ENCODE measurements around the gene CACNA2D2. TPM values are rescaled to one million over a fixed set of nuclear protein-coding genes. Genes with fewer than 3 reads are reported as not detected.

Gene CACNA2D2
- total RNA-seq, 2 experiments from 2014 or later, result 0.45 to 0.55 TPM

DNA sequence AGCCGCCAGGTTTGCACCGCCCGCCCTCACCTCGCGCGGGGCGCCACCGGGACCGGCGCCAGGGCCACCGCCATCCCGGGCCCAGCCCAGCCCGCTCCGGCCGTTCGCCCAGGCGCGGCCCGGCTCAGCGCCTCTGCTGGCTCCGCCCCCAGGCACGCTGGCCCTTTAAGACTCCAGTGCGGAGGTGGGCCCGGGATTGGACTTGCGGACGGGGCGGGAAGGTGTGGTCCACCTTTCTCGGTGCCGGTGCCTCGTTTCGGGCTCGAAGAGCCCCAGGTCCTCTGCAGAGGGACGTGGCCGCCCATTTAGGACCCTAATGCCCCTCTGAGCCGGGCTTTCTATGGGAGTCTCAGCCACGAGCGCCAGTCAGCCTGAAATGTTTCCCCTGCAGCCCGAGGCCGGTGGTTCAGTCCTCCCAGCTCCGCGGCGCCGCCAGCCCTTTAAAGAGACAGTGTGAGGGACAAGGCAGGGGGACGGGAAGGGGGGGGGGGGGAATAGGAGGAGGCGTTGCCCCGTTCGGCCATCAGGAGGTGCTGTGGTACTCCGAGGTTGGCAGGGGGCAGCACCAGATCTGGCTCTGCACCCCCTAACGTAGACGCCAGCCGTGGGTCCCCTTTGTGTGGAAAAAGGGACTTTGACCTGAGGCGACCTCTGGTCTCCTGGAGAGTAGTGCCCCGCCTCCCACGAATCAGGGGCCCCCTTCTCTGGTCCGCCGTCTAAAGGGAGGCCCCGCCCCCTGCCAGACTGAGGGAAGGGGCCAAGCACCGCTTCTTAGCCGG lies 181.9 kb downstream of the CACNA2D2 start:
- ChIA-PET POLR2A (interaction anchor here (1.1 to 31.7 kb wide), 3 partner anchors 21 to 75 kb away, joined by 3 to 704 read pairs (median 113); partner anchors contain the start of genes CYB561D2, HYAL3, NAA80 and NPRL2), CTCF (interaction anchor here (0.6 to 6.7 kb wide), 7 partner anchors 14 to 125 kb away, joined by 3 to 82 read pairs (median 5); partner anchors contain the start of genes HYAL3, NAA80 and RASSF1)
- no peaks in the 10 kb centered on the region for H3K36me3 Mint-ChIP-seq (ENCODE audit: low read depth)
- H3K9me3 Mint-ChIP-seq, result no peaks in the 10 kb centered on the region
- H3K4me1 Mint-ChIP-seq, result peaks cover 48% of the 10 kb centered on the region
- peak; percentile 85 for DNase-seq
- peak overlapping the region; percentile 83 for H3K27ac Mint-ChIP-seq
- H3K4me3 Mint-ChIP-seq, result peak overlapping the region; percentile 72
- H3K27me3 Mint-ChIP-seq, result no peaks in the 10 kb centered on the region

DNA sequence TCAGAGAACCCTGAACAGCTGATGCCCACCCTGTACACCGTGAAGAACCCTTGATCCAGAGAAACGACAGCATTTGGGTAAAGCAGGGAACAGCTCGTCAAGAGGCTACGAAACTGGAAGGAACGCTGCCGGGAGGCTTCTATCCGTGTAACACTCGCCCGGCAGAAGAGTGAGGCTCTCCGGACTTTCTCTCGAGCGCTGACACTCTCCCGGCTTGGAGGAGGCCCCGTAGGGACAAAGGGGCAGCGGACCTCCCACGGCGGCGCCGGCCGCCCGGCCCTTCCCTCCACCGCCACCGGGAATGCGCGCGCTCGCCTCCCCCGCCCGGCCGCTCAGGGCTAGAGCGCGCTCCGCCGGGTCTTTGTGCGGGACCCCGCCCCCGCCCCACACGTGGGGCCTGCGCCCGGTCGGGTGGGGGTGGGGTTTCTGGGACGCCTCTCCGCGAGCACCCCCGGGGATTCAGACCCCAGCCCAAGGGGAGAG lies 182.5 kb downstream of the CACNA2D2 start:
- peaks cover 52% of the 10 kb centered on the region for H3K4me1 Mint-ChIP-seq
- ChIA-PET POLR2A (interaction anchor here (9.6 to 31.7 kb wide), 2 partner anchors 22 kb away, joined by 113 to 704 read pairs; partner anchors contain the start of genes CYB561D2, HYAL3, NAA80 and NPRL2), CTCF (interaction anchor here (0.6 to 6.7 kb wide), 7 partner anchors 14 to 124 kb away, joined by 3 to 82 read pairs (median 5); partner anchors contain the start of genes HYAL3, NAA80 and RASSF1)
- peak; percentile 71 for DNase-seq
- no peaks in the 10 kb centered on the region for H3K27me3 Mint-ChIP-seq
- H3K4me3 Mint-ChIP-seq, result peak overlapping the region; percentile 86
- no peaks in the 10 kb centered on the region for H3K9me3 Mint-ChIP-seq
- H3K27ac Mint-ChIP-seq, result peak overlapping the region; percentile 69
- peaks cover 4% of the 10 kb centered on the region for H3K36me3 Mint-ChIP-seq (ENCODE audit: low read depth)

DNA sequence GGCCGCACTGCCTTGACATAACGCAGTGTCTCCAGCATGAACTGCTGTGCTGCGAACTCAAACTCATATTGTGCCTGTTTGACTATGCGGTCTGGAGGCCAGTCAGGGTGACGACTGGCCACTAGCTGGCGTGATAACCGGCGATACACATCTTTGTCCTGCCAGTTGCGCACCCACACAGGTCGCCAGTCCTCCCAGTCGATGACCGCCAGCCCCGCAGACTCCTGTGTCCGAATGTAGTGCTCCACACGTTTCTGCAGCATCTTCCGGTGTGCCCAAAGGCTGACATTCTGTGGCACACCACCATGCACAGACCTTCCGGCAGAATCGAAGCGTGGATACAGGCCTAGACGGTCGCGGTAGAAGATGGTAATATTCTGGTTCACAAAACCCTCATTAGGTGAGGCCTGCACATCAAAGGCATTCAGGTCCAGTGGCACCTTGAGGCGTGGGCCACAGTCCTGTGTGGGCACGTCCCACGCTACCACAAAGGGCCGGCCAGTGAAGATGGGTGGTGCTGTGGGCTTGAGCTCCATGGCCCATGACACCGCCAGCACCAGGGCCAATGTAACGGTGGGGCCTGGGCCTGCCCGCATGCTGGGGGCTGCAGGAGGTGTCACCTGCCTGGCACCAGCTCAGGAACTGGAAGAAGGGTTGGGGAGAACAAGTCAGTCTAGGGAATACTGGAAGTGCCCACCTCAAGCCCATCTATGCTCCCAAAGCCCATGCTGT lies 183.4 kb downstream of the CACNA2D2 start:
- Mint-ChIP-seq H3K27ac (peak overlapping the region; percentile 37), H3K9me3 (no peaks in the 10 kb centered on the region), H3K4me3 (peak overlapping the region; percentile 86), H3K27me3 (no peaks in the 10 kb centered on the region), H3K36me3 (ENCODE audit: low read depth) (peaks cover 4% of the 10 kb centered on the region), H3K4me1 (peaks cover 58% of the 10 kb centered on the region)
- POLR2A ChIA-PET, result interaction anchor here (9.6 to 31.7 kb wide), 2 partner anchors 21 to 23 kb away, joined by 113 to 704 read pairs; partner anchors contain the start of genes CYB561D2, HYAL3, NAA80 and NPRL2
- CTCF ChIA-PET, result interaction anchor here (1.0 to 6.7 kb wide), 3 partner anchors 14 to 21 kb away, joined by 3 to 82 read pairs (median 61); partner anchors contain the start of genes HYAL3 and NAA80
- peak; percentile 16 for DNase-seq

DNA sequence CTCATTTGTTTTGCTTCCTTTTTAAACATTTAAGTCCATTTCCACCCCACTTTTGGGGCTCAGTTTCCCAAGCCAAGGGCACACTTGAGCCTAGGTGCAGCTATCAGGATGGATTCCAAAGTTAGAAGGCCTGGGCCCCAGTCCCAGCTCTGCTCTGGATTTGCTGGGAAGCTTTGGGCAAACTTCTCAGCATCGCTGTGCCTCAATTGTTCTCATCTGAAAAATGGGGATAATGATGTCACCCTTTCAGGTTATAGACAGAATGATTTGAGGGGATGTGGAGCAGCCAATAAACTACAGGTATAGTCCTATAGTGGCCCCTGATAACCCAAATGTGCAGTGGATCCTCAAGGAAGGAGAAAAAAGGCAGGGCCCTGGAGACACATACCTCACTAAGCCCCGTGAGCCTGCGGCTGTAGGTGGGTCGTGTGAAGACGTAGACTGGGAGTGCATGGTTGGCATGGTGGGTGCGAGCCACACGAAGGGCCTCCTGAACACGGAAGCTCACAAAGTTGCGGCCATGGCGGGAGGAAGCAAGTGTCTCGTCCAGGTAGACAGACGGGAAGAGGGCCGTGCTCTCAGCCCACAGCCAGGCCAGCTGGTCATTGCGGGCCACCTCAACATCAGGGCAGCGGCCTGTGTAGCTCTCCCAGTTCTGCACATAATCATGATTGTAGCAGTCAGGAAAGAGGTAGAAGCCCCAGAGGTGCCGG lies 184.1 kb downstream of the CACNA2D2 start:
- peaks cover 4% of the 10 kb centered on the region for H3K36me3 Mint-ChIP-seq (ENCODE audit: low read depth)
- H3K9me3 Mint-ChIP-seq, result no peaks in the 10 kb centered on the region
- H3K4me1 Mint-ChIP-seq, result peaks cover 59% of the 10 kb centered on the region
- ChIA-PET CTCF (interaction anchor here (1.0 to 2.0 kb wide), 2 partner anchors 13 to 20 kb away, joined by 3 to 8 read pairs; partner anchors contain the start of genes HYAL3 and NAA80), POLR2A (interaction anchor here (9.6 to 31.7 kb wide), 2 partner anchors 21 to 23 kb away, joined by 113 to 704 read pairs; partner anchors contain the start of genes CYB561D2, HYAL3, NAA80 and NPRL2)
- peak overlapping the region; percentile 86 for H3K4me3 Mint-ChIP-seq
- no peak overlapping the region for H3K27ac Mint-ChIP-seq
- H3K27me3 Mint-ChIP-seq, result no peaks in the 10 kb centered on the region
- DNase-seq, result no peak

DNA sequence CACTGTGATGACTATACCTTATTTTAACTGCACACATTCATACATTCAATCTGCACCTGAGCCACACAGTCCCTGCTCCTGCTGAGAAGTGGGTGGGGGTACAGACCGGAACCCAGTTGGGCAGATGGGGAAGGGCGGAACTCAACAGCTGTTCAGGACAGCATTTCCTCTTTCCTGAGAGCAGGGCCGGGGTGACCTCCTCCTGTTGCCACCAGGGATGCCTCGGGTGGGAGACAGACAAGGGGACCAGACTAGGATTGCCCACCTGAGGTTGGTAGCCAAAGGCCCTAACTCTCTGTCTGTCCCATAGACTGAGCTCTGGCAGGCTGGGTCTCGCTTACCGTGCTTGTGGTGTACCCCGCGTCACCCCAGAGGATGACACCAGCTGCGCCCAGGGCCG lies 184.8 kb downstream of the CACNA2D2 start:
- peak overlapping the region; percentile 14 for H3K27ac Mint-ChIP-seq
- no peak for DNase-seq
- H3K36me3 Mint-ChIP-seq (ENCODE audit: low read depth), result peaks cover 4% of the 10 kb centered on the region
- CTCF ChIA-PET, result interaction anchor here (0.8 to 2.0 kb wide), 2 partner anchors 18 to 19 kb away, joined by 3 to 8 read pairs; partner anchors contain the start of genes HYAL3 and NAA80
- H3K9me3 Mint-ChIP-seq, result no peaks in the 10 kb centered on the region
- POLR2A ChIA-PET, result interaction anchor here (9.6 to 31.7 kb wide), 2 partner anchors 20 to 24 kb away, joined by 113 to 704 read pairs; partner anchors contain the start of genes CYB561D2, HYAL3, NAA80 and NPRL2
- H3K27me3 Mint-ChIP-seq, result no peaks in the 10 kb centered on the region
- peaks cover 64% of the 10 kb centered on the region for H3K4me1 Mint-ChIP-seq
- no peak overlapping the region for H3K4me3 Mint-ChIP-seq

DNA sequence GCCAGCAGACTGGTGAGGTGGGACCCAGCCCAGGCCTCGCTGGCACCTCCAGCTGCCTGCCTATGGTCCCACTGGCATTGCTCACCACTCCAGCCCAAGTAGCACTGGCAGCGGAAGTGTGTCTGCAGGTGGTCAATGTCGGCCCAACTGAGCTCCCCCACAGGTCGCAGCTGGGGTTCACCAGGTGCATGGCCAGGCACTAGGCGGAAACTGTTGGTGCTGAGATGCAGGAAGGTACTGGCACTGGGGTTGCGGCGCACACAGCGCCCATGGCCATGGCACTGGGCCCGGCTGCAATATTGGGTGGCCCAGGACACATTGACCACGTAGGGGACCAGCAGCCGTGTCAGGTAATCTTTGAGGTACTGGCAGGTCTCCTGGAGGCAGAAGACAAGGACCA lies 185.3 kb downstream of the CACNA2D2 start:
- peak overlapping the region; percentile 14 for H3K27ac Mint-ChIP-seq
- POLR2A ChIA-PET, result interaction anchor here (1.5 to 31.7 kb wide), 3 partner anchors 19 to 26 kb away, joined by 6 to 704 read pairs (median 113); partner anchors contain the start of genes CYB561D2, HYAL3, IFRD2 and NAA80
- CTCF ChIA-PET, result interaction anchor here (0.8 to 2.0 kb wide), 5 partner anchors 19 to 198 kb away, joined by 3 to 8 read pairs (median 3); partner anchors contain the start of genes HYAL3 and NAA80
- H3K27me3 Mint-ChIP-seq, result no peaks in the 10 kb centered on the region
- H3K9me3 Mint-ChIP-seq, result no peaks in the 10 kb centered on the region
- H3K4me3 Mint-ChIP-seq, result no peak overlapping the region
- H3K36me3 Mint-ChIP-seq (ENCODE audit: low read depth), result peaks cover 4% of the 10 kb centered on the region
- peaks cover 61% of the 10 kb centered on the region for H3K4me1 Mint-ChIP-seq
- no peak for DNase-seq

DNA sequence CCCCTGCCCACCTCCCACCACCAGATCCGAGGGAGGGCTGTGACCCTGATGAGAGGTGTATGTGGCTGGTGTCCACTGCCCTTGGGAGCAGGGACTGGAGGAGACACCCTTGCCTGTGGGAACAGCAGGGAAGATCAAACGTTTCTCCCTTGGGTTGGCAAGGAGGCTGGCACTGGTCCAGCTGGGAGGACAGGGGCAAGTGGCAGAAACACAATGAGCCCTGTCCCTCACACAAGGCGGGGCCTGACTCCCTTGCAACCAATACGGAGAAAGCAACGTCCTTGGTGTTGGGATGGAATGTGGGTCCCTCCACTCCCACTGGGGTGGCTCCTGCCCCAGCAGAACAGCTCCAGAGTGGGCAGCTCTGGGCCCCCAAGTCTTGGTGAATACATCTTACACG lies 186.1 kb downstream of the CACNA2D2 start:
- H3K27me3 Mint-ChIP-seq, result no peaks in the 10 kb centered on the region
- no peak for DNase-seq
- peaks cover 59% of the 10 kb centered on the region for H3K4me1 Mint-ChIP-seq
- H3K4me3 Mint-ChIP-seq, result no peak overlapping the region
- peaks cover 4% of the 10 kb centered on the region for H3K36me3 Mint-ChIP-seq (ENCODE audit: low read depth)
- ChIA-PET CTCF (interaction anchor here (0.8 to 3.4 kb wide), 5 partner anchors 18 to 197 kb away, joined by 3 to 17 read pairs (median 3); partner anchors contain the start of genes HYAL3, IFRD2 and NAA80), POLR2A (interaction anchor here (1.0 to 31.7 kb wide), 7 partner anchors 12 to 28 kb away, joined by 3 to 704 read pairs (median 6); partner anchors contain the start of genes CYB561D2, HYAL3, IFRD2 and NAA80)
- no peaks in the 10 kb centered on the region for H3K9me3 Mint-ChIP-seq
- peak overlapping the region; percentile 95 for H3K27ac Mint-ChIP-seq

DNA sequence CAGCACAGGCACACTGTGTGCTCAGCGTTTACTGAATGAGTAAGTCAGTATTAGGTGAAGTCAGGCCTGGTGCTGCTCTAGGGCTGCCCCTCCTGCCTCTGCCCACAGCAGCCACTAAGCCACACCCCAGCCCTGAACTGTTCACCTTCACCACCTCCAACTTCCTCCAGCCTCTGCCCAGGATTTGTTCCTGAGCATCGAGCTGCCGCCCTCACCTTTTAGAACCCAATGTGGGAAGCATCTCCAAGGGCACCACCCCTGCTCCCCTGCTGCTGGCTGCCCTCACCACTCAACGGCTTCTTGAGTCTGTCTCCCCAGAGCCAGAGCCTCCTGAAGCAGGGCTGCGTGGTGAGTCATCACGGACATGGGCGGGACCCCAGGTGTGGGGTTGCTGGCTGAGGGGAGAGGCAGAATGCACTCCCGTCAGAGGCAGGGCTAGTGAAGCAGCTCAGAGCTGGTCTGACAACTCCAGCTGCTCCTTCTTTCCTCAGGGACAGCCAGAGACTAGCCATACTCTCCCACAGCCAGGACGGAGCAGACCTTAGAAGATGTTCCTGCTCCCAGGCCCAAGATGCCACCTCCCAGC lies 186.7 kb downstream of the CACNA2D2 start:
- peak overlapping the region; percentile 95 for H3K27ac Mint-ChIP-seq
- CTCF ChIA-PET, result interaction anchor here (1.2 to 3.4 kb wide), 4 partner anchors 18 to 57 kb away, joined by 3 to 17 read pairs (median 4); partner anchors contain the start of genes HYAL3, IFRD2 and NAA80
- H3K9me3 Mint-ChIP-seq, result no peaks in the 10 kb centered on the region
- H3K4me1 Mint-ChIP-seq, result peaks cover 59% of the 10 kb centered on the region
- peak; percentile 87 for DNase-seq
- H3K27me3 Mint-ChIP-seq, result no peaks in the 10 kb centered on the region
- POLR2A ChIA-PET, result interaction anchor here (1.0 to 31.7 kb wide), 7 partner anchors 11 to 27 kb away, joined by 3 to 704 read pairs (median 6); partner anchors contain the start of genes CYB561D2, HYAL3, IFRD2 and NAA80
- peak overlapping the region; percentile 66 for H3K4me3 Mint-ChIP-seq
- H3K36me3 Mint-ChIP-seq (ENCODE audit: low read depth), result peaks cover 4% of the 10 kb centered on the region

DNA sequence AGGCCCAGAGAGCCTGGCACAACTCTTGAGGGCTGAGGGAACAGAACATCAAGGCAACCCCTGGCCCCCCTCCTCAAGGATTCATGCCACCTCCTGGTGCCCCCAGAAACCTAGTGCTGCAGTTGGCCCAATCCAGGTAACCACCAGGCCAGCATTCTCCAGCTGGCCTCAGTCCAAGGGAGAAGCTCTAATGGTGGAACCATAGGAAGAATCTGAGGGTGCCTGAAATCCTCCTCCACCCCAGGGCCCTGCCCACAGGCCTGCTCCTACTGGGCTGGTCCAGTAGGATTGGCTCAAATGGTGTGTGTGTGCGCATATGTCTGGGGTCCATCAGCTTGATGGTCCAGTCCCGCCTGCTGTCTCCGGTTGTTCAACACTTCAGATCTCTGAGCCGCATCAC lies 188.6 kb downstream of the CACNA2D2 start:
- CTCF ChIA-PET, result interaction anchor here (0.8 to 3.4 kb wide), 5 partner anchors 9 to 88 kb away, joined by 3 to 17 read pairs (median 4); partner anchors contain the start of genes HYAL3, NAA80 and TUSC2
- no peak for DNase-seq
- Mint-ChIP-seq H3K36me3 (ENCODE audit: low read depth) (peaks cover 4% of the 10 kb centered on the region), H3K4me1 (peaks cover 50% of the 10 kb centered on the region), H3K9me3 (peaks cover under 1% of the 10 kb centered on the region), H3K4me3 (no peak overlapping the region), H3K27ac (peak overlapping the region; percentile 64), H3K27me3 (no peaks in the 10 kb centered on the region)
- POLR2A ChIA-PET, result interaction anchor here (1.2 to 31.7 kb wide), 5 partner anchors 9 to 28 kb away, joined by 3 to 704 read pairs (median 15); partner anchors contain the start of genes CYB561D2, HYAL3, IFRD2 and NAA80

DNA sequence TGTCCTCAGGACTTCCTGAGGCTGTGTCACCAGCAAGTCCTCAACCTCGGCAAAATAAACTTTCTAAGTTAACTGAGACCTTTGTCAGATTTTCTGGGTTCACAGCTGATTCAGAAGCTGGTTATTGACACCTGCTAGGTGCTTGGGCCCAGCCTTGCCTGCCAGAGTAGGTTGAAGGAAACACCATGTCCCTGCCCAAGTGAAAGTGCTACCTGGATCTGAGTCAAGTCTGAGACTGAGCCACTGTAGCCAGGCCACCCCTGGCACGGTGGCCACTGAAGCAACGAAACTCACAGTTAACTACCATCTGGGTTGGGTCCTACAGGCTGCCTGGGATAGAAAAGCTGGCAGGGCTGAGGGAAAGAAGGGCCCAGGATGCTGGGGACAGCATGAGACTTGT lies 189.1 kb downstream of the CACNA2D2 start:
- ChIA-PET POLR2A (interaction anchor here (1.2 to 31.7 kb wide), 5 partner anchors 8 to 28 kb away, joined by 3 to 704 read pairs (median 15); partner anchors contain the start of genes CYB561D2, HYAL3, IFRD2 and NAA80), CTCF (interaction anchor here (1.1 to 3.4 kb wide), 4 partner anchors 10 to 88 kb away, joined by 3 to 17 read pairs (median 6); partner anchors contain the start of genes HYAL3, NAA80 and TUSC2)
- H3K27me3 Mint-ChIP-seq, result no peaks in the 10 kb centered on the region
- H3K4me1 Mint-ChIP-seq, result peaks cover 46% of the 10 kb centered on the region
- H3K27ac Mint-ChIP-seq, result no peak overlapping the region
- peaks cover 5% of the 10 kb centered on the region for H3K9me3 Mint-ChIP-seq
- H3K36me3 Mint-ChIP-seq (ENCODE audit: low read depth), result peaks cover 9% of the 10 kb centered on the region
- DNase-seq, result no peak
- H3K4me3 Mint-ChIP-seq, result no peak overlapping the region
